HepG2 (cell line): ENCODE data around the gene SAP25. TPM values are rescaled to one million over a fixed set of nuclear protein-coding genes. Genes with fewer than 3 reads are reported as not detected.
A peak's percentile ranks its signal among the peaks of the same experiment; 100 is the strongest.

ENCODE experiments used
- CEBPG ChIP-seq: IDR thresholded peaks from 2 replicates; pipeline ENCODE4 v1.6.1; 2016
- CENPX ChIP-seq: sonication (generic); formaldehyde crosslinking; IDR thresholded peaks from 2 replicates; pipeline ENCODE4 v1.9.0; 2021; ENCODE audit warnings: mild to moderate bottlenecking, missing genetic modification reagents, moderate library complexity
- KDM3A ChIP-seq: IDR thresholded peaks from 2 replicates; pipeline ENCODE4 v1.6.1; 2018; ENCODE audit warnings: low read depth, missing compliant biosample characterization
- MTF2 ChIP-seq: sonication (generic); formaldehyde crosslinking; IDR thresholded peaks from 2 replicates; pipeline ENCODE4 v1.5.0; 2020; ENCODE audit warnings: missing genetic modification reagents, borderline replicate concordance
- NR2F1 ChIP-seq, 2 experiments: fragments of 450-650 bp in 1 of 2; formaldehyde crosslinking in 1 of 2; IDR thresholded peaks; 2 replicates each; pipeline versions ENCODE4 v1.5.0 to v1.6.1; 2016 to 2020; ENCODE audit warnings: mild to moderate bottlenecking in 1 of 2, missing compliant biosample characterization in 1 of 2, missing genetic modification reagents in 1 of 2, moderate library complexity in 1 of 2
- POGZ ChIP-seq: sonication (generic); formaldehyde crosslinking; IDR thresholded peaks from 2 replicates; pipeline ENCODE4 v1.4.0; 2020; ENCODE audit warnings: mild to moderate bottlenecking, missing genetic modification reagents
- POLR2G ChIP-seq: fragments of 200-400 bp; formaldehyde crosslinking; IDR thresholded peaks from 2 replicates; pipeline ENCODE4 v1.6.1; 2018; ENCODE audit warnings: mild to moderate bottlenecking, low read depth, low read length, moderate library complexity
- RFXAP ChIP-seq: sonication (generic); formaldehyde crosslinking; IDR thresholded peaks from 2 replicates; pipeline ENCODE4 v1.4.0; 2020; ENCODE audit warnings: missing genetic modification reagents, borderline replicate concordance
- TBX3 ChIP-seq: fragments of 450-650 bp; IDR thresholded peaks from 2 replicates; pipeline ENCODE4 v1.6.1; 2017; ENCODE audit warnings: antibody characterized with exemption, mild to moderate bottlenecking, inconsistent platforms, borderline replicate concordance
- TCF7 ChIP-seq: sonication (generic); IDR thresholded peaks from 2 replicates; pipeline ENCODE4 v1.6.1; 2016; ENCODE audit warnings: antibody characterized with exemption, low read depth
- ZFAT ChIP-seq: sonication (generic); formaldehyde crosslinking; conservative IDR thresholded peaks from 2 replicates; pipeline ENCODE4 v1.8.1; 2023; ENCODE audit warnings: missing genetic modification reagents, inconsistent platforms
- ZNF160 ChIP-seq: sonication (generic); formaldehyde crosslinking; IDR thresholded peaks from 2 replicates; pipeline ENCODE4 v1.8.0; 2022; ENCODE audit warnings: mild to moderate bottlenecking, inconsistent platforms, missing genetic modification reagents
- ZNF501 ChIP-seq: sonication (generic); formaldehyde crosslinking; IDR thresholded peaks from 2 replicates; pipeline ENCODE4 v1.5.1; 2020; ENCODE audit warnings: mild to moderate bottlenecking, moderate library complexity, missing genetic modification reagents
- ZNF543 ChIP-seq: sonication (generic); formaldehyde crosslinking; IDR thresholded peaks from 2 replicates; pipeline ENCODE4 v1.4.0; 2020; ENCODE audit warnings: mild to moderate bottlenecking, missing genetic modification reagents
- ZNF749 ChIP-seq: sonication (generic); formaldehyde crosslinking; IDR thresholded peaks from 2 replicates; pipeline ENCODE4 v1.8.0; 2022; ENCODE audit warnings: mild to moderate bottlenecking, missing genetic modification reagents, moderate library complexity, borderline replicate concordance
- polyA plus RNA-seq, 8 experiments: library from polyadenylated mRNA; depleted of rRNA in 3 of 8; stranded (reverse) in 7 of 8; unstranded in 1 of 8; fragments of >200 nt; fragmentation: Illumina TruSeq in 4 of 8; extraction: Trizol in 4 of 8; gene quantifications; 2 replicates each; pipeline versions ENCODE4 v1.2.1 to v1.2.3, GENCODE V29; 2011 to 2016; ENCODE audit warnings: low read depth in 4 of 8, missing spikeins in 1 of 8, mixed read lengths in 1 of 8; ENCODE audit not compliant: insufficient read depth in 1 of 8
- total RNA-seq, 5 experiments: library from RNA; depleted of rRNA; stranded (reverse); fragments of >200 nt; fragmentation: Illumina TruSeq; extraction: Trizol; gene quantifications; 2 replicates each; pipeline ENCODE4 v1.2.3, GENCODE V29; 2016; ENCODE audit warnings: low read depth in 1 of 5
- TF ChIP-seq, protein P1 (sequence below), 2 experiments: sonication (generic) in 1 of 2; formaldehyde crosslinking in 1 of 2; IDR thresholded peaks; 2 replicates each; pipeline versions ENCODE4 v1.6.1 to v1.9.0; 2014 to 2022; ENCODE audit warnings: antibody characterized with exemption in 1 of 2, borderline replicate concordance in 1 of 2, inconsistent platforms in 1 of 2, low read depth in 1 of 2, missing genetic modification reagents in 1 of 2
- TF ChIP-seq, protein P2 (sequence below): sonication (generic); formaldehyde crosslinking; IDR thresholded peaks from 2 replicates; pipeline ENCODE4 v1.5.0; 2020; ENCODE audit warnings: missing genetic modification reagents, mild to moderate bottlenecking, borderline replicate concordance
- TF ChIP-seq, protein P3 (sequence below): IDR thresholded peaks from 2 replicates; pipeline ENCODE4 v1.6.1; 2016; ENCODE audit warnings: missing compliant biosample characterization, missing genetic modification reagents, borderline replicate concordance
- TF ChIP-seq, protein P4 (sequence below): sonication (generic); formaldehyde crosslinking; IDR thresholded peaks from 2 replicates; pipeline ENCODE4 v1.4.0; 2020; ENCODE audit warnings: mild to moderate bottlenecking, missing genetic modification reagents
- TF ChIP-seq, protein P5 (sequence below): IDR thresholded peaks from 2 replicates; pipeline ENCODE4 v1.6.1; 2016; ENCODE audit warnings: missing genetic modification reagents, missing compliant biosample characterization

The SAP25 gene
- total and polyA plus RNA-seq, 2 of the 13 experiments (the other 11 are each of a cell fraction or from before 2014, with no cell fraction given), result 0.15 to 0.20 TPM

DNA sequence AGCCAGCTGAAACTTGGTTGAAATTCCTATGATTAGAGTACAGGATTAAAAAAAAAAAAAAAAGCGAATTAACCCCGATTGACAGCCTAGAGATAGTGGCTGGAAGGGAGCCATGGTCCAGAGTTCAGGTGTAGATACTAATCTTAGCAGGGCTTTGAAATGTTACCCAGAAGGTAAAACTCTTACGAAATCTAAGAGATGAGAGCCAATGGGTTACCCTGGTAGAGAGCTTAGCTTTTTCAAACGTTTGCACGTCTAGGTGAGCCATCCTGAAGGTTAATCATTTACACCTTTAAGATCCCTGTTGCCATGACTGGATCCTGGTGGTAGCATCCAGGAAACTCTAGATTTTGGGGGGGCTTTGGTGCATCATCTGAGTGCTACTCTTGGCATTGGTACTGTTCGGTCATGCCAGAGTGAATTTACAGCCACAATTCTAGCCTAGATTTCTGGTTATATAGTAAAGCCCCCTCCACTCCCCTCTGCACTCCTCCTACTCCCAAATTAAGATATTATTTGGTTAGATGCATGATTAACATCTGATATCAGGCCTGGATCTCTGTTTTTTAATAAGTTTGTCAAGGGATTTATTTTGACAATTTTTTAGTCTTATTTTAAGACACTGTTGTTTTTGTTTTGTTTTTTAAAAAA is 33.5 kb downstream of the SAP25 start (continued):
- TF ChIP-seq KDM3A (no peak), ZNF749 (CRISPR knock-in tag) (no peak), CENPX (no peak), CEBPG (CRISPR knock-in tag) (peak; percentile 87), POGZ (no peak), ZNF543 (CRISPR knock-in tag) (no peak), ZFAT (CRISPR knock-in tag) (no peak), ZNF501 (no peak), ZNF160 (CRISPR knock-in tag) (no peak), RFXAP (CRISPR knock-in tag) (no peak; the same call in 1 of the 2 replicates), MTF2 (CRISPR knock-in tag) (no peak), TBX3 (no peak), POLR2G (peak; percentile 74), TCF7 (peak; percentile 87), NR2F1 (CRISPR knock-in tag; IDR thresholded peaks at IDR 0.05) (no peak)
- TF ChIP-seq, protein P1, sequence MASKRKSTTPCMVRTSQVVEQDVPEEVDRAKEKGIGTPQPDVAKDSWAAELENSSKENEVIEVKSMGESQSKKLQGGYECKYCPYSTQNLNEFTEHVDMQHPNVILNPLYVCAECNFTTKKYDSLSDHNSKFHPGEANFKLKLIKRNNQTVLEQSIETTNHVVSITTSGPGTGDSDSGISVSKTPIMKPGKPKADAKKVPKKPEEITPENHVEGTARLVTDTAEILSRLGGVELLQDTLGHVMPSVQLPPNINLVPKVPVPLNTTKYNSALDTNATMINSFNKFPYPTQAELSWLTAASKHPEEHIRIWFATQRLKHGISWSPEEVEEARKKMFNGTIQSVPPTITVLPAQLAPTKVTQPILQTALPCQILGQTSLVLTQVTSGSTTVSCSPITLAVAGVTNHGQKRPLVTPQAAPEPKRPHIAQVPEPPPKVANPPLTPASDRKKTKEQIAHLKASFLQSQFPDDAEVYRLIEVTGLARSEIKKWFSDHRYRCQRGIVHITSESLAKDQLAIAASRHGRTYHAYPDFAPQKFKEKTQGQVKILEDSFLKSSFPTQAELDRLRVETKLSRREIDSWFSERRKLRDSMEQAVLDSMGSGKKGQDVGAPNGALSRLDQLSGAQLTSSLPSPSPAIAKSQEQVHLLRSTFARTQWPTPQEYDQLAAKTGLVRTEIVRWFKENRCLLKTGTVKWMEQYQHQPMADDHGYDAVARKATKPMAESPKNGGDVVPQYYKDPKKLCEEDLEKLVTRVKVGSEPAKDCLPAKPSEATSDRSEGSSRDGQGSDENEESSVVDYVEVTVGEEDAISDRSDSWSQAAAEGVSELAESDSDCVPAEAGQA (IDR thresholded peaks at IDR 0.05; ENCODE audit: low read depth), result no peak
- TF ChIP-seq, protein P1 (CRISPR knock-in tag; IDR thresholded peaks at IDR 0.05; ENCODE audit: borderline replicate concordance), result no peak
- TF ChIP-seq, protein P2, sequence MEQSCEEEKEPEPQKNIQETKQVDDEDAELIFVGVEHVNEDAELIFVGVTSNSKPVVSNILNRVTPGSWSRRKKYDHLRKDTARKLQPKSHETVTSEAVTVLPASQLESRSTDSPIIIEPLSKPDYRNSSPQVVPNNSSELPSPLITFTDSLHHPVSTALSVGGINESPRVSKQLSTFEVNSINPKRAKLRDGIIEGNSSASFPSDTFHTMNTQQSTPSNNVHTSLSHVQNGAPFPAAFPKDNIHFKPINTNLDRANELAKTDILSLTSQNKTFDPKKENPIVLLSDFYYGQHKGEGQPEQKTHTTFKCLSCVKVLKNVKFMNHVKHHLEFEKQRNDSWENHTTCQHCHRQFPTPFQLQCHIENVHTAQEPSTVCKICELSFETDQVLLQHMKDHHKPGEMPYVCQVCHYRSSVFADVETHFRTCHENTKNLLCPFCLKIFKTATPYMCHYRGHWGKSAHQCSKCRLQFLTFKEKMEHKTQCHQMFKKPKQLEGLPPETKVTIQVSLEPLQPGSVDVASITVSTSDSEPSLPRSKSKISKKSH (CRISPR knock-in tag), result no peak
- TF ChIP-seq, protein P3, sequence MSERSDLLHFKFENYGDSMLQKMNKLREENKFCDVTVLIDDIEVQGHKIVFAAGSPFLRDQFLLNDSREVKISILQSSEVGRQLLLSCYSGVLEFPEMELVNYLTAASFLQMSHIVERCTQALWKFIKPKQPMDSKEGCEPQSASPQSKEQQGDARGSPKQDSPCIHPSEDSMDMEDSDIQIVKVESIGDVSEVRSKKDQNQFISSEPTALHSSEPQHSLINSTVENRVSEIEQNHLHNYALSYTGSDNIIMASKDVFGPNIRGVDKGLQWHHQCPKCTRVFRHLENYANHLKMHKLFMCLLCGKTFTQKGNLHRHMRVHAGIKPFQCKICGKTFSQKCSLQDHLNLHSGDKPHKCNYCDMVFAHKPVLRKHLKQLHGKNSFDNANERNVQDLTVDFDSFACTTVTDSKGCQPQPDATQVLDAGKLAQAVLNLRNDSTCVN, result no peak
- TF ChIP-seq, protein P4, sequence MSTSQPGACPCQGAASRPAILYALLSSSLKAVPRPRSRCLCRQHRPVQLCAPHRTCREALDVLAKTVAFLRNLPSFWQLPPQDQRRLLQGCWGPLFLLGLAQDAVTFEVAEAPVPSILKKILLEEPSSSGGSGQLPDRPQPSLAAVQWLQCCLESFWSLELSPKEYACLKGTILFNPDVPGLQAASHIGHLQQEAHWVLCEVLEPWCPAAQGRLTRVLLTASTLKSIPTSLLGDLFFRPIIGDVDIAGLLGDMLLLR, result no peak
- TF ChIP-seq, protein P5, sequence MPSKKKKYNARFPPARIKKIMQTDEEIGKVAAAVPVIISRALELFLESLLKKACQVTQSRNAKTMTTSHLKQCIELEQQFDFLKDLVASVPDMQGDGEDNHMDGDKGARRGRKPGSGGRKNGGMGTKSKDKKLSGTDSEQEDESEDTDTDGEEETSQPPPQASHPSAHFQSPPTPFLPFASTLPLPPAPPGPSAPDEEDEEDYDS (CRISPR knock-in tag), result peak; percentile 81
